OCI-LY7 (cell line): Measurements from ENCODE around the gene SLC27A6. TPM values are rescaled to one million over a fixed set of nuclear protein-coding genes. Genes with fewer than 3 reads are reported as not detected.

Source experiments
- BruUV-seq: library from RNA; stranded (reverse); fragments of 400-500 nt; replicated peaks from 2 replicates; lab custom pipeline; 2021; lab: Mats Ljungman, UMichigan
- CTCF ChIA-PET: fragments of 300-600 bp; sonication (Branson Sonifier 250); formaldehyde crosslinking; loops from one replicate; lab custom pipeline; 2022; ENCODE audit warnings: antibody characterized with exemption; ENCODE audit not compliant: unreplicated experiment; lab: Charles Lee
- POLR2A ChIA-PET: fragments of 300-600 bp; sonication (Branson Sonifier 250); formaldehyde crosslinking; loops from one replicate; lab custom pipeline; 2022; ENCODE audit warnings: antibody characterized with exemption; lab: Charles Lee
- DNase-seq: peaks from one replicate; pipeline ENCODE4 v3.0.0-alpha.2; 2015; ENCODE audit warnings: low spot score
- H2AFZ ChIP-seq: fragments of 200-600 bp; sonication (generic), shearing (Covaris generic); 2 replicates; pipeline ENCODE4 v1.6.1; 2014; ENCODE audit warnings: mild to moderate bottlenecking, antibody characterized with exemption, low read length, moderate library complexity
- H3K27ac ChIP-seq: fragments of 200-600 bp; sonication (generic); 2 replicates; pipeline ENCODE4 v1.5.1; 2014; ENCODE audit warnings: mixed run types, low read depth, mild to moderate bottlenecking, moderate library complexity, low read length, inconsistent platforms; ENCODE audit not compliant: poor library complexity, severe bottlenecking
- H3K36me3 ChIP-seq: fragments of 200-600 bp; sonication (generic); 2 replicates; pipeline ENCODE4 v1.6.1; 2014; ENCODE audit warnings: mild to moderate bottlenecking, antibody characterized with exemption, low read length, moderate library complexity, mixed read lengths; ENCODE audit not compliant: insufficient read depth
- H3K4me1 ChIP-seq: fragments of 200-600 bp; sonication (generic); 2 replicates; pipeline ENCODE4 v1.5.1; 2014; ENCODE audit warnings: mild to moderate bottlenecking, low read length; ENCODE audit not compliant: insufficient read depth, poor library complexity, severe bottlenecking
- H3K4me2 ChIP-seq: fragments of 200-600 bp; sonication (generic); 2 replicates; pipeline ENCODE4 v1.6.1; 2014; ENCODE audit warnings: mild to moderate bottlenecking, low read length
- H3K4me3 ChIP-seq: fragments of 200-600 bp; sonication (generic); 2 replicates; pipeline ENCODE4 v1.5.1; 2014; ENCODE audit warnings: mild to moderate bottlenecking, low read depth, low read length; ENCODE audit not compliant: poor library complexity, severe bottlenecking
- H3K79me2 ChIP-seq: fragments of 200-600 bp; sonication (generic); 2 replicates; pipeline ENCODE4 v1.6.1; 2016; ENCODE audit warnings: low read depth, mild to moderate bottlenecking, low read length, moderate library complexity, mixed read lengths; ENCODE audit not compliant: insufficient read depth
- H3K9me2 ChIP-seq: fragments of 200-600 bp; sonication (generic); 2 replicates; pipeline ENCODE4 v1.6.1; 2016; ENCODE audit warnings: mild to moderate bottlenecking, low read length, mixed read lengths; ENCODE audit not compliant: insufficient read depth
- H3K9me3 ChIP-seq: fragments of 200-600 bp; sonication (generic); 2 replicates; pipeline ENCODE4 v1.6.1; 2014; ENCODE audit warnings: mild to moderate bottlenecking, mixed run types, low read length, mixed read lengths
- H4K20me1 ChIP-seq: fragments of 200-600 bp; sonication (generic); 2 replicates; pipeline ENCODE4 v1.6.1; 2014; ENCODE audit warnings: mild to moderate bottlenecking, antibody characterized with exemption, low read length, moderate library complexity, mixed read lengths; ENCODE audit not compliant: insufficient read depth
- EZH2phosphoT487 ChIP-seq: fragments of 200-600 bp; sonication (generic); IDR thresholded peaks from 2 replicates; pipeline ENCODE4 v1.6.1; 2018; ENCODE audit warnings: low read depth, borderline replicate concordance, mild to moderate bottlenecking, mixed run types, antibody characterized with exemption, low read length, moderate library complexity, mixed read lengths
- intact Hi-C: fragments of 100-400 bp; cut with micrococcal nuclease; formaldehyde crosslinking; loops from one replicate; pipeline ENCODE4 v1.10.0; 2022; ENCODE audit not compliant: unreplicated experiment
- total RNA-seq, 2 experiments: library from RNA; depleted of rRNA in 1 of 2; stranded (reverse); fragments of >200 nt in 1 of 2; shearing (Covaris generic) in 1 of 2; gene quantifications; 2 replicates each; pipeline ENCODE4 v1.2.3, GENCODE V29; 2014 to 2022
- TF ChIP-seq, protein P1 (sequence below): fragments of 200-600 bp; sonication (generic); conservative IDR thresholded peaks from 2 replicates; pipeline ENCODE4 v1.5.1; 2014; ENCODE audit warnings: mild to moderate bottlenecking, antibody characterized with exemption, low read length, moderate library complexity, mixed read lengths

Gene SLC27A6
- total RNA-seq, 2 experiments from 2014 or later = not detected

DNA sequence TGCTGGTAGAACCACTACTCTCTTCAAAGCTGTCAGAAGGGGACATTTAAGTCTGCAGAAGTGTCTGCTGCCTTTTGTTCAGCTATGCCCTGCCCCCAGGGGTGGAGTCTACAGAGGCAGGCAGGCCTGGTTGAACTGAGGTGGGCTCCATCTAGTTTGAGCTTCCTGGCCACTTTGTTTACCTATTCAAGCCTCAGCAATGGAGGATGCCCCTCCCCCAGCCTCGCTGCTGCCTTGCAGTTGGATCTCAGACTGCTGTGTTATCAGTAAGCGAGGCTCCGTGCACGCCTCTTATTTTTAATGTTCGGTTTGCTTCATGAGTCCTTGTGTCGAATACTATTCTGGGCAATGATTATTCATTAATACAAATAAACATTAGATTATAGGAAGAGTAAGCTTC is 3.1 kb upstream of the SLC27A6 start:
- no peaks in the 10 kb centered on the region for H3K36me3 ChIP-seq
- intact Hi-C loops = no loop called here
- H3K9me2 ChIP-seq = no peaks in the 10 kb centered on the region
- BruUV-seq = no TSS peak
- H3K4me1 ChIP-seq = no peaks in the 10 kb centered on the region
- no peak overlapping the region for H3K4me2 ChIP-seq
- no peaks in the 10 kb centered on the region for H4K20me1 ChIP-seq
- DNase-seq = no peak
- CTCF ChIA-PET = no interaction called here
- POLR2A ChIA-PET = no interaction called here
- no peaks in the 10 kb centered on the region for H3K9me3 ChIP-seq
- no peak for TF ChIP-seq EZH2phosphoT487
- TF ChIP-seq, protein P1, sequence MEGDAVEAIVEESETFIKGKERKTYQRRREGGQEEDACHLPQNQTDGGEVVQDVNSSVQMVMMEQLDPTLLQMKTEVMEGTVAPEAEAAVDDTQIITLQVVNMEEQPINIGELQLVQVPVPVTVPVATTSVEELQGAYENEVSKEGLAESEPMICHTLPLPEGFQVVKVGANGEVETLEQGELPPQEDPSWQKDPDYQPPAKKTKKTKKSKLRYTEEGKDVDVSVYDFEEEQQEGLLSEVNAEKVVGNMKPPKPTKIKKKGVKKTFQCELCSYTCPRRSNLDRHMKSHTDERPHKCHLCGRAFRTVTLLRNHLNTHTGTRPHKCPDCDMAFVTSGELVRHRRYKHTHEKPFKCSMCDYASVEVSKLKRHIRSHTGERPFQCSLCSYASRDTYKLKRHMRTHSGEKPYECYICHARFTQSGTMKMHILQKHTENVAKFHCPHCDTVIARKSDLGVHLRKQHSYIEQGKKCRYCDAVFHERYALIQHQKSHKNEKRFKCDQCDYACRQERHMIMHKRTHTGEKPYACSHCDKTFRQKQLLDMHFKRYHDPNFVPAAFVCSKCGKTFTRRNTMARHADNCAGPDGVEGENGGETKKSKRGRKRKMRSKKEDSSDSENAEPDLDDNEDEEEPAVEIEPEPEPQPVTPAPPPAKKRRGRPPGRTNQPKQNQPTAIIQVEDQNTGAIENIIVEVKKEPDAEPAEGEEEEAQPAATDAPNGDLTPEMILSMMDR = no peak
- H3K4me3 ChIP-seq = no peak overlapping the region
- no peak overlapping the region for H2AFZ ChIP-seq
- no peak overlapping the region for H3K27ac ChIP-seq
- H3K79me2 ChIP-seq = no peaks in the 10 kb centered on the region

DNA sequence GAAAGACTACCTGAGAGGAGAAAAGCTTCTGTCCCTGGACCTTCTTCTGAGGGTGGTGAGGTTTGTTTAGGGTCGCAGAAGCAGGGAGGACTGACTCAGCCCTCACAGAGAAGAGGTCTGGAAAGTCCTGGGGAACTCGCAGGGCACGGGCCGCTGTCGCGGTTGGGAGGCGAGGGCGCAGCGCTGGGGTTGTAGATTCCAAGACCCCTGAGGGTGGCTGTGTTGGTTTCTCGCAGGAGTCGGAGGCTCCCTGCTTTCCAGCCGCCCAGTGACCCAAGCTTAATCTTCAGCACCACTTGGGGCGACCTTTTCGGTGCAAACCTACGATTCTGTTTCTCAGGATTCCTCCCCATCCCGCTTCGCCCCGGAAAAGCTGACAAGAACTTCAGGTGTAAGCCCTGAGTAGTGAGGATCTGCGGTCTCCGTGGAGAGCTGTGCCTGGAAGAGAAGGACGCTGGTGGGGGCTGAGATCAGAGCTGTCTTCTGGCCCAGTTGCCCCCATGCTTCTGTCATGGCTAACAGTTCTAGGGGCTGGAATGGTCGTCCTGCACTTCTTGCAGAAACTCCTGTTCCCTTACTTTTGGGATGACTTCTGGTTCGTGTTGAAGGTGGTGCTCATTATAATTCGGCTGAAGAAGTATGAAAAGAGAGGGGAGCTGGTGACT is 482 bp downstream of the SLC27A6 start:
- no peak overlapping the region for H3K4me2 ChIP-seq
- no peak for TF ChIP-seq EZH2phosphoT487
- TF ChIP-seq, protein P1 = no peak
- intact Hi-C loops = no loop called here

DNA sequence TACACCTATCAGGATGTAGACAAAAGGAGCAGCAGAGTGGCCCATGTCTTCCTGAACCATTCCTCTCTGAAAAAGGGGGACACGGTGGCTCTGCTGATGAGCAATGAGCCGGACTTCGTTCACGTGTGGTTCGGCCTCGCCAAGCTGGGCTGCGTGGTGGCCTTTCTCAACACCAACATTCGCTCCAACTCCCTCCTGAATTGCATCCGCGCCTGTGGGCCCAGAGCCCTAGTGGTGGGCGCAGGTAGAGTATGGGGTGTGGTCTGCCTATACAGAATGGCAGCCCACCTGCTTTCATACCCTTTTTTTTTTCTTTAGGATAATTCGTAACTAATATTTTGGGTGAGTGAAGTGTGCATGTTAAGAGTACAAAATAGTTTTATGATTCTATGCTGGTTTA is 1.1 kb downstream of the SLC27A6 start:
- no peaks in the 10 kb centered on the region for H3K79me2 ChIP-seq
- intact Hi-C loops = no loop called here
- no peaks in the 10 kb centered on the region for H3K4me1 ChIP-seq
- H4K20me1 ChIP-seq = no peaks in the 10 kb centered on the region
- ChIA-PET CTCF (no interaction called here), POLR2A (interaction anchor here (0.6 kb wide), 1 partner anchor 36 kb away, joined by 3 read pairs; no protein-coding TSS in a partner anchor)
- no peaks in the 10 kb centered on the region for H3K9me3 ChIP-seq
- H3K27ac ChIP-seq = no peak overlapping the region
- no peak overlapping the region for H3K4me3 ChIP-seq
- no peak overlapping the region for H2AFZ ChIP-seq
- H3K36me3 ChIP-seq = no peaks in the 10 kb centered on the region
- no peak for TF ChIP-seq EZH2phosphoT487
- TF ChIP-seq, protein P1 = no peak
- H3K4me2 ChIP-seq = no peak overlapping the region
- no peak for DNase-seq
- H3K9me2 ChIP-seq = no peaks in the 10 kb centered on the region
- no TSS peak for BruUV-seq

More for the DNA sequence above, 482 bp downstream of the SLC27A6 start:
- no peak overlapping the region for H3K4me3 ChIP-seq
- H3K9me2 ChIP-seq = no peaks in the 10 kb centered on the region
- POLR2A ChIA-PET = interaction anchor here (0.6 kb wide), 1 partner anchor 37 kb away, joined by 3 read pairs; no protein-coding TSS in a partner anchor
- H3K9me3 ChIP-seq = no peaks in the 10 kb centered on the region
- no TSS peak for BruUV-seq
- no peak for DNase-seq
- H3K36me3 ChIP-seq = no peaks in the 10 kb centered on the region
- H2AFZ ChIP-seq = no peak overlapping the region
- H3K79me2 ChIP-seq = no peaks in the 10 kb centered on the region
- H3K4me1 ChIP-seq = no peaks in the 10 kb centered on the region
- CTCF ChIA-PET = no interaction called here
- no peak overlapping the region for H3K27ac ChIP-seq
- no peaks in the 10 kb centered on the region for H4K20me1 ChIP-seq
